ENCODE measurements around the gene LGI4.

Gene LGI4

DNA sequence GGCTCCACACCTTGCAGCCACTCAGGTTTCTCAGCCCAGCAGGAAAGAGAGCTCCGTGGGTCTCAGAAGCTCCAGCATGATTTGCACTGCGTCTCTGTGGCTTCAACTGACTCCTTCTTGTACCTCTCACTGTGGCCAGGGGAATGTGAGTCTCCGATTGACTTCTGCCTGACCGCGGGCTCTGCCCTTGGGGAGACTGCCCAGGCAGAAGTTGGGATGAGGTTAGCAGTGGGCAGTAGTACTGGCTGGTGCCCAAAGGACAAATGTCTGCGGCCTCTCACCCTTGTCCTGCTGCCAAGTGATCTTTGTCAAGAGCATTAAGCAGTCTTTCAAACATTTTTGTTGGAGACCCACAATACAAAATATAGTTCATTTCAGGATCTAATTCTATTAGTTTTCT, 53.7 kb downstream of the LGI4 start:
- DNase-seq, result no peak

DNA sequence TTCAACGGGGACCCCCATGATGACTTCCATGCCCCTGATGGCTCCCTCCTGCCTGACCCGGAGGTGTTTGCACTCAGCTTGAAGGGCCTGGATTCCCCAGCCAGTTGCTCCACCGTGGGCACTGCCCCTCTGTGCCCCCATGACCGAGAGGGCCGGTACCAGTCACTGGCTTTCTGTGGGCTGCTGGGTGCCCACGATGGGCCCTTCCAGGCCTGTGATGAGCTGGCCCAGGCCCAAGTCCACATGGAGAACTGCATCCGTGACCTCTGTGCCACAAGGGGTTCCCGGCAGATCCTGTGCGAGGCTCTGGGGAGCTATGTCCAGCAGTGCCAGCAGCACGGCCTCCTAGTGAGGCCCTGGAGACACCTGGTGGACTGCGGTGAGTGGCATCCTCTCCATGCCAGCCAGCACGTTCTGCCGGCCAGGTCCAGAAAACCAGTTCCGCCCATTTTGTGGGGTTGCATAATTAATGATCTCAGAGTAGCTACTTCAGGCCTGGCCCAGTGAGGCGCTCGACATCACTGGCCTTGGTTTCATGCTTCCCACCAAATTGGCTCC, 54.2 kb downstream of the LGI4 start:
- no peak for DNase-seq

DNA sequence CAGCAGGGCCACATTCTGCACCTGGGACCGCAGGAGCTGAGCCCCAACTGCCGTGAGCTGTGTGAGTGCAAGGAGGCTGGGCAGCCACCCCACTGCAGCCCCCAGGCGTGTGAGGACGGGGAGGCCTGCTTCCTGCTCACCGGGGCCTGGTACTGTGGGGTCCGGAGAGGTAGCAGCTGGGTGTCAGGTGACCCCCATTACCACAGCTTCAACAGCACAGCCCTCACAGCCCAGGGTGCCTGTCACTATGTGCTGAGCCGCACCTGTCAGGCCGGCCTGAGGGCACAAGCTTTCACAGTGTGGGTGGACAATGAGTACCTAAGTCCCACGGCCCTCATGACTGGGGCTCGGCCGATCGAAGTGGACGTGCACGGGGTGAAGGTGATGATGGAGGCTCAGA, 55.0 kb downstream of the LGI4 start:
- no peak for DNase-seq

DNA sequence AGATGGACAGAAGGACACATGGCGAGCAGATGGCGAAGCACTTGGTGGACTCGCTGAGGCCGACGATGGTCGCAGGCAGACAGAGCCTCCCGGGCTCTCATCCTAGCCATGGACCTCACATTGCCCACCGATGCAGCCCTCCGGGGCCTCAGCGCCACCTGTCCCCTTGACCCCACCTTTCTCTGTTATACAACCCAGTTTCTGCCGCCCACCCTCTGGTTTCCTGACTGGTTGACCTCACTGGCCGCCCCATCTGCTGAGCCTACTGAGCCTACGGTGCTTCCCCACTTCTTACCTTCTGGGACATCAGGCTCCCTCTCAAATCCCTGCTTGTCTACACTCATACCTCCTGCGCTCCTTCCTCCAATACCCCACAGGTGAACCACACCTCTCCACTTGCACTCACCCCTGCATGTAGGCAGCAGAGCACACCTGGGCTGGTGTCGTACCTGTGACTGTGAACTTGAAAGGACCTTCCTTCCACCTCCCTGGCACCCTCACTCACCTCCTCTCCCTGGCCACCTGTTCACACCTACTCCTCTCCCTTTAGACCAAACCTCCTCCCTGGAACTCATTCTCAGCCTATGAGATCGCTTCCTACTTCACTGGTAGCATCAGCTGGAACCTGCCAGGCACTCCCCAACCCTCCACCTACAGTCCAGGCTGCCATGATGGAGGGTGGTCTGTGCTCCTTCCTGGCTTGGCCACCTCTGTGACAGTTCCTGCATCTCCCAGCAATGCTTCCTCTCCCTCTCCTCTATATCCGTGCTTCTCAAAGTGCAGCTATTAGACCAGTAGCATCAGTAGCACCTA, 57.2 kb downstream of the LGI4 start:
- DNase-seq, result no peak

DNA sequence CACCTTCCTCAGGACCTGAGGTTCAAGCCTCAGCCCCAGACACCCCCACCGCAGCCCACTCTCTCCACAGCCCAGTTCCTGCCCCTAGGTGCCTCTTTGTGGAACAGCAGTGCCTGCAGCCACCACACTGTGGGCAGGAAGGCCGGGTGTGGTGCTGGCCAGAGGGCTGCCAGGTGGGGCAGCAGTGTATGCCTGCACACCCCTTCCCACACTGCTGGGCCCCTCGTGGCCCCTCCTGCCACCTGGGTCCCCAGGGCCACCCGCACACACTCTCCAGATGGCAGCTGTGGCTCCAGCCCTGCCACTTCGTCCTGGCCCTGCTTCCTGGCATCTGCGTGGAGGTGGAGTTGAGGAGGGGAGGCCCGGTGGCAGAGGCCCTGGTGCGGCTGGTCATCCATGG, 58.2 kb downstream of the LGI4 start:
- DNase-seq, result no peak

DNA sequence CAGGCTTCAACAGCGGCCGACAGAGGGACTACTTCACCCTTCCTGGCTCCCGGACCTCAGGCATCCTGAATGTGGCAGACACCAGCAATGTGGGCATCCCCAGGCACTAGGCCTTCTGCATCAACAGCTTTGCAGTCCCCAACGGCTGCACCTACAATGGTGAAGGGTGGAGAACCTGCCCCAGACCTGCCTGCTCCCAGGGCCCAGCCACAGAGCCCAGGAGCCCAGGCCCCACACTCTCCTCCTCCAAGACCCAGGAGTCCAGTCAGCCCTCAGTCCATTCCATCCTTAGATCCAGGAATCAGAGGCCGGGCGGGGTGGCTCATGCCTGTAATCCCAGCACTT, 58.9 kb downstream of the LGI4 start:
- DNase-seq, result no peak

DNA sequence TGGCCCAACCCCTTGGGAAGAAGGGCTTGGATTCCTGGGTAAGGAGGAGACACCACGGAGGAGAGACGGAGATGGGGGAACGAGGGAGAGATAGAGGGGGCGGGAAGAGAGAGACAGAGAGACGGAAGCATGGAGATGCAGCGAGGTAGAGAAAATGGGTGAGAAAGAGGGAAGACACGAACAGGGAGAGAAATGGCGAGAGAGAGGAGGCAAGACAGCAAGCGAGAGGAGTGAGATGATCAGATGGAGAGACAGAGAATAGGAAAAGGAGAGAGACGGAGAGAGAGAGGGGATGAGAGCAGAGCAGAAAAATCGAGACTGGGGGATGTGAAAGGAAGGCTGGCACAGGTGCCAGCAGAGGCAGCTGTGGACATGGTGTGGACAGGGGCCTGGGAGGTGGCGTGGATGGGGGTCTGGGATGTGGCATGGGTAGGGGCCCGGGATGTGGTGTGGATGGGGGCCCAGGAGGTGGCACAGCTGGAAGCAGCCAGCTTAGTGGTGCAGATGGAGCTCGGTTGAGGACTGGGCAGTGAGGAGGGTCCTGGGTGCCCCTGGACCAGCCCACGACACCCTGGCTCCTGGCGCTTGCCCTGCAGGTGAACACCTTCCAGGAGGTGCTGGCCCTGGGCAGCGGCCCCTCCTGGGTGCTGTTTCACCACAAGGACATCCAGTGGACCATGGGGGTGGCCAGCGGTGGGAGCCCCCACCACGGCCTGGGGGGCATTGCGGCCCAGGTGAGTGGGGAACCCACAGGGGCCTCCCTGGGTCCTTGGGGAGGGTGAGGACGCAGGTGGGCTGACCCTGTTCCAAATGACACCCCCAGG, 59.4 kb downstream of the LGI4 start:
- no peak for DNase-seq
